ENCODE measurements around the gene MMP24. TPM values are rescaled to one million over a fixed set of nuclear protein-coding genes. Genes with fewer than 3 reads are reported as not detected.

Gene MMP24
- total and polyA plus RNA-seq, 2 of the 13 experiments (the other 11 are each of a cell fraction or from before 2014, with no cell fraction given) = 0.29 to 0.35 TPM

DNA sequence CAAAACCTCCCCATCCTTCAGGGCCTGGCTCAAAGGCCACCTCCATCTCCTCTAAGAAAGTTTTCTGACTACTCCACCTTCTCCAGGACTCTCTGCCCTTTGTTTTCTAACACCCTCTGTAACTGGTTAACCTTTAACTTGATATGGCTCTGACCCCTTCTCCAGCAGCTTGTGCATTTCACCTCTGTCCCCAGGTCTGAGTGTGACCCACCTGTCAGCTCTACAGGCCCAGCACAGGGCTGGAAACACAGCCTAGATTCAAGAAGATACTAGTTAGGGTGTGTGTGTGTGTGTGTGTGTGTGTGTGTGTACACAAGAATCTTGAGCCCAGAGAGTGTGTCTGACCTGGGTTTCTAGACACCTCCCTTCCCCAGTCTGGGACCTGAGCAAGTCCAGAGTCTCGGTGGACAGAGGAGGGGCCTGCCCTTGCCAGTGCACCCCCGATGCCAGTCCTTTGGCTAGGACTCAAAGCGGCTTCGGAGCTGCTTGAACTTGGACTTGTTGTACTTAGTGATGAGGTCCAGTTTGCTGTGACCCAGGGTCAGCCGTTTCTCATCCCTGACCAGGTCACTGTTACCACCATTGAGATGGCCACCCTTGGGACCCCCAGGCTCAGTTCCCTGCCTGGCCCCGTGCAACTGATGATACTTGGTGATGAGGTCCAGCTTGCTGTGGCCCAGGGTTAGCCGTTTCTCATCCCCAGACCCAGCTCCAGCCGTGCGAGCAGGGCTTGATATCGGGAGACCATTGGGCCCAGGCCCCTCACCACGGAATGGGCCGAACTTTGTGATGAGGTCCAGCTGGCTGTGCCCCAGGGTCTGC, 59.8 kb downstream of the MMP24 start (continued):
- TF ChIP-seq NFAT5 (CRISPR knock-in tag; IDR thresholded peaks at IDR 0.05) = no peak
- no peak for TF ChIP-seq DBP (CRISPR knock-in tag; IDR thresholded peaks at IDR 0.05; ENCODE audit: not compliant biosample characterization)
- no peak for TF ChIP-seq JUN (CRISPR knock-in tag; IDR thresholded peaks at IDR 0.05)
- peak; percentile 33; the same call in 1 of the 2 replicates for TF ChIP-seq ZBTB7A (CRISPR knock-in tag; IDR thresholded peaks at IDR 0.05)
- TF ChIP-seq CENPBD1 (CRISPR knock-in tag; IDR thresholded peaks at IDR 0.05; ENCODE audit: borderline replicate concordance, low read depth) = no peak
- TF ChIP-seq, protein P1, sequence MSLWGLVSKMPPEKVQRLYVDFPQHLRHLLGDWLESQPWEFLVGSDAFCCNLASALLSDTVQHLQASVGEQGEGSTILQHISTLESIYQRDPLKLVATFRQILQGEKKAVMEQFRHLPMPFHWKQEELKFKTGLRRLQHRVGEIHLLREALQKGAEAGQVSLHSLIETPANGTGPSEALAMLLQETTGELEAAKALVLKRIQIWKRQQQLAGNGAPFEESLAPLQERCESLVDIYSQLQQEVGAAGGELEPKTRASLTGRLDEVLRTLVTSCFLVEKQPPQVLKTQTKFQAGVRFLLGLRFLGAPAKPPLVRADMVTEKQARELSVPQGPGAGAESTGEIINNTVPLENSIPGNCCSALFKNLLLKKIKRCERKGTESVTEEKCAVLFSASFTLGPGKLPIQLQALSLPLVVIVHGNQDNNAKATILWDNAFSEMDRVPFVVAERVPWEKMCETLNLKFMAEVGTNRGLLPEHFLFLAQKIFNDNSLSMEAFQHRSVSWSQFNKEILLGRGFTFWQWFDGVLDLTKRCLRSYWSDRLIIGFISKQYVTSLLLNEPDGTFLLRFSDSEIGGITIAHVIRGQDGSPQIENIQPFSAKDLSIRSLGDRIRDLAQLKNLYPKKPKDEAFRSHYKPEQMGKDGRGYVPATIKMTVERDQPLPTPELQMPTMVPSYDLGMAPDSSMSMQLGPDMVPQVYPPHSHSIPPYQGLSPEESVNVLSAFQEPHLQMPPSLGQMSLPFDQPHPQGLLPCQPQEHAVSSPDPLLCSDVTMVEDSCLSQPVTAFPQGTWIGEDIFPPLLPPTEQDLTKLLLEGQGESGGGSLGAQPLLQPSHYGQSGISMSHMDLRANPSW (CRISPR knock-in tag; IDR thresholded peaks at IDR 0.05; ENCODE audit: borderline replicate concordance) = no peak
- TF ChIP-seq ZNF598 (CRISPR knock-in tag; IDR thresholded peaks at IDR 0.05; ENCODE audit: borderline replicate concordance) = no peak
- TF ChIP-seq, protein P2, sequence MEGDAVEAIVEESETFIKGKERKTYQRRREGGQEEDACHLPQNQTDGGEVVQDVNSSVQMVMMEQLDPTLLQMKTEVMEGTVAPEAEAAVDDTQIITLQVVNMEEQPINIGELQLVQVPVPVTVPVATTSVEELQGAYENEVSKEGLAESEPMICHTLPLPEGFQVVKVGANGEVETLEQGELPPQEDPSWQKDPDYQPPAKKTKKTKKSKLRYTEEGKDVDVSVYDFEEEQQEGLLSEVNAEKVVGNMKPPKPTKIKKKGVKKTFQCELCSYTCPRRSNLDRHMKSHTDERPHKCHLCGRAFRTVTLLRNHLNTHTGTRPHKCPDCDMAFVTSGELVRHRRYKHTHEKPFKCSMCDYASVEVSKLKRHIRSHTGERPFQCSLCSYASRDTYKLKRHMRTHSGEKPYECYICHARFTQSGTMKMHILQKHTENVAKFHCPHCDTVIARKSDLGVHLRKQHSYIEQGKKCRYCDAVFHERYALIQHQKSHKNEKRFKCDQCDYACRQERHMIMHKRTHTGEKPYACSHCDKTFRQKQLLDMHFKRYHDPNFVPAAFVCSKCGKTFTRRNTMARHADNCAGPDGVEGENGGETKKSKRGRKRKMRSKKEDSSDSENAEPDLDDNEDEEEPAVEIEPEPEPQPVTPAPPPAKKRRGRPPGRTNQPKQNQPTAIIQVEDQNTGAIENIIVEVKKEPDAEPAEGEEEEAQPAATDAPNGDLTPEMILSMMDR (CRISPR knock-in tag; IDR thresholded peaks at IDR 0.05) = 0 out of 2 replicates have a peak, but pooled peaks have one; percentile 26
- TF ChIP-seq THYN1 (CRISPR knock-in tag; IDR thresholded peaks at IDR 0.05; ENCODE audit: borderline replicate concordance, low read depth) = no peak; the same call in 1 of the 2 replicates
- TF ChIP-seq ZNF430 (CRISPR knock-in tag; IDR thresholded peaks at IDR 0.05) = peak; percentile 79; the same call in 1 of the 2 replicates
- no peak for TF ChIP-seq ZNF512 (CRISPR knock-in tag; IDR thresholded peaks at IDR 0.05)
- TF ChIP-seq, protein P3, sequence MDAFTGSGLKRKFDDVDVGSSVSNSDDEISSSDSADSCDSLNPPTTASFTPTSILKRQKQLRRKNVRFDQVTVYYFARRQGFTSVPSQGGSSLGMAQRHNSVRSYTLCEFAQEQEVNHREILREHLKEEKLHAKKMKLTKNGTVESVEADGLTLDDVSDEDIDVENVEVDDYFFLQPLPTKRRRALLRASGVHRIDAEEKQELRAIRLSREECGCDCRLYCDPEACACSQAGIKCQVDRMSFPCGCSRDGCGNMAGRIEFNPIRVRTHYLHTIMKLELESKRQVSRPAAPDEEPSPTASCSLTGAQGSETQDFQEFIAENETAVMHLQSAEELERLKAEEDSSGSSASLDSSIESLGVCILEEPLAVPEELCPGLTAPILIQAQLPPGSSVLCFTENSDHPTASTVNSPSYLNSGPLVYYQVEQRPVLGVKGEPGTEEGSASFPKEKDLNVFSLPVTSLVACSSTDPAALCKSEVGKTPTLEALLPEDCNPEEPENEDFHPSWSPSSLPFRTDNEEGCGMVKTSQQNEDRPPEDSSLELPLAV (CRISPR knock-in tag; conservative IDR thresholded peaks at IDR 0.05; ENCODE audit: low read depth) = no peak

All from HepG2 (cell line).